Esophagus muscularis mucosa (tissue), 4 donors: ENCODE data around the gene SLC5A5.

Experiments used
- CTCF ChIP-seq, 3 experiments: fragments of 200-600 bp in 2 of 3; fragments of 450-650 bp in 1 of 3; sonication (generic) in 2 of 3; IDR thresholded peaks; one replicate each; pipeline ENCODE4 v1.5.1; 2017 to 2019; ENCODE audit warnings: antibody characterized with exemption in 3 of 3, mild to moderate bottlenecking in 2 of 3, moderate library complexity in 1 of 3
- EP300 ChIP-seq: sonication (generic); formaldehyde crosslinking; IDR thresholded peaks from one replicate; pipeline ENCODE4 v1.6.1; 2017; ENCODE audit warnings: antibody characterized with exemption
- POLR2A ChIP-seq: fragments of 450-650 bp; IDR thresholded peaks from one replicate; pipeline ENCODE4 v1.6.1; 2017; ENCODE audit warnings: antibody characterized with exemption, moderate library complexity, mild to moderate bottlenecking, low read depth
- POLR2AphosphoS5 ChIP-seq, 2 donors: sonication (generic); formaldehyde crosslinking; IDR thresholded peaks; one replicate each; pipeline ENCODE4 v1.6.1; 2017; ENCODE audit warnings: antibody characterized with exemption in 2 of 2

DNA sequence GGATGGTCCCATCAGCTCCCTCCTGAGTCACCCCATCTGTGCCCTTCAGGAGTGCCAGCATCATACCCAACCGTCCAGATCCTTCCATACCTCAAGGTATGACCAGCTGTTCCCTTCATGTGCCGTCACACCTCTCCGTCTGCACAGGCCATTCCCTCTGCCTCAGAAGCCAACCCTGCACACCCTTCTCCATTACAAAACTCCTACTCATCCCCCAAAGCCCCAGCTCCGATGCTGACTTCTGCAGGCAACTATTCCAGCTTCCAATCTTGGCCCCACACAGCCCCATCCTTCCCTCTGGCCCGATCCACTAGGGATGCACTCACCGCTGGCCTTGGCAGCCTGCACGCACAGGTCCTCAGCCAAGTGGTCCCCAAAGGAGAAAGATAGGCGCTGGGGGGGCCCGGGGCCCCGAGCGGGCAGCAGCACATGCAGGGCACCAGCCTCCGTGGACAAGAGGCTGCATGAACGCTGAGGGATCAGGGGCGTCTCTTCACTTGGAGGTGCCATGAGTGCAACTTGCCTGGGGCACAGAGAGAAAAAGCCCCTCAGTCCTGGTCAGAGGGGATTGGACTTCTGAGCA is 27.7 kb upstream of the SLC5A5 start:
- TF ChIP-seq CTCF (IDR thresholded peaks at IDR 0.05) (no peak), POLR2A (no peak), EP300 (no peak), POLR2AphosphoS5 (IDR thresholded peaks at IDR 0.05) (no peak)
